Measurements from ENCODE around the gene PDZD8. TPM values are rescaled to one million over a fixed set of nuclear protein-coding genes. Genes with fewer than 3 reads are reported as not detected.

PDZD8 gene
- total RNA-seq, 1 experiment from 2014 or later, result 21.2 TPM

- H3K9me3 ChIP-seq (replicated peaks), result 0 out of 2 replicates have a peak, but pooled peaks cover 2% of the 10 kb centered on the region
- no peak overlapping the region for H3K27ac ChIP-seq
- H3K36me3 ChIP-seq, result no peaks in the 10 kb centered on the region
Measured at GRCh38 chr10:117260084-117260483, 115.2 kb downstream of the PDZD8 start.

GRCh38 chr10:117259279-117259678, 116.0 kb downstream of the PDZD8 start:
- peaks cover 11% of the 10 kb centered on the region for H3K4me1 ChIP-seq (replicated peaks)
- no peaks in the 10 kb centered on the region for H3K36me3 ChIP-seq
- 0 out of 2 replicates have a peak, but pooled peaks cover 2% of the 10 kb centered on the region for H3K9me3 ChIP-seq (replicated peaks)
- H3K27ac ChIP-seq, result no peak overlapping the region
- DNase-seq (ENCODE audit: low read depth in 1 of 2, low spot score in 2 of 2), result no peak
- no peak overlapping the region for H3K4me3 ChIP-seq
- no peaks in the 10 kb centered on the region; the same call in 1 of the 2 replicates for H3K27me3 ChIP-seq (replicated peaks)

More at GRCh38 chr10:117260084-117260483, 115.2 kb downstream of the PDZD8 start:
- no peak for DNase-seq (ENCODE audit: low read depth in 1 of 2, low spot score in 2 of 2)
- no peaks in the 10 kb centered on the region; the same call in 1 of the 2 replicates for H3K27me3 ChIP-seq (replicated peaks)
- no peak overlapping the region for H3K4me3 ChIP-seq
- H3K4me1 ChIP-seq (replicated peaks), result peaks cover 11% of the 10 kb centered on the region

- Histone ChIP-seq H3K27ac (no peak overlapping the region), H3K9me3 (replicated peaks) (0 out of 2 replicates have a peak, but pooled peaks cover 2% of the 10 kb centered on the region), H3K36me3 (no peaks in the 10 kb centered on the region), H3K27me3 (replicated peaks) (no peaks in the 10 kb centered on the region; the same call in 1 of the 2 replicates), H3K4me3 (no peak overlapping the region), H3K4me1 (replicated peaks) (peaks cover 11% of the 10 kb centered on the region)
- no peak for DNase-seq (ENCODE audit: low read depth in 1 of 2, low spot score in 2 of 2)
Measured at GRCh38 chr10:117257721-117258120, 117.5 kb downstream of the PDZD8 start.

GRCh38 chr10:117256910-117257309, 118.3 kb downstream of the PDZD8 start:
- H3K27me3 ChIP-seq (replicated peaks), result no peaks in the 10 kb centered on the region; the same call in 1 of the 2 replicates
- DNase-seq (ENCODE audit: low read depth in 1 of 2, low spot score in 2 of 2), result no peak
- H3K36me3 ChIP-seq, result no peaks in the 10 kb centered on the region
- H3K9me3 ChIP-seq (replicated peaks), result 0 out of 2 replicates have a peak, but pooled peaks cover 2% of the 10 kb centered on the region
- H3K27ac ChIP-seq, result no peak overlapping the region
- H3K4me1 ChIP-seq (replicated peaks), result peaks cover 11% of the 10 kb centered on the region
- H3K4me3 ChIP-seq, result no peak overlapping the region

- no peak overlapping the region for H3K27ac ChIP-seq
- H3K9me3 ChIP-seq (replicated peaks), result 0 out of 2 replicates have a peak, but pooled peaks cover 2% of the 10 kb centered on the region
- no peak overlapping the region for H3K4me3 ChIP-seq
- no peak for DNase-seq (ENCODE audit: low read depth in 1 of 2, low spot score in 2 of 2)
- peaks cover 11% of the 10 kb centered on the region for H3K4me1 ChIP-seq (replicated peaks)
- H3K36me3 ChIP-seq, result no peaks in the 10 kb centered on the region
- H3K27me3 ChIP-seq (replicated peaks), result no peaks in the 10 kb centered on the region; the same call in 1 of the 2 replicates
Measured at GRCh38 chr10:117255835-117256460, 119.3 kb downstream of the PDZD8 start.

- Histone ChIP-seq H3K9me3 (replicated peaks) (0 out of 2 replicates have a peak, but pooled peaks cover 2% of the 10 kb centered on the region), H3K27ac (no peak overlapping the region), H3K27me3 (replicated peaks) (no peaks in the 10 kb centered on the region; the same call in 1 of the 2 replicates), H3K4me1 (replicated peaks) (peaks cover 11% of the 10 kb centered on the region), H3K36me3 (no peaks in the 10 kb centered on the region), H3K4me3 (no peak overlapping the region)
- DNase-seq (ENCODE audit: low read depth in 1 of 2, low spot score in 2 of 2), result no peak
Measured at GRCh38 chr10:117254774-117255735, 120.2 kb downstream of the PDZD8 start.

- no peak overlapping the region for H3K27ac ChIP-seq
- no peak overlapping the region for H3K4me3 ChIP-seq
- DNase-seq (ENCODE audit: low read depth in 1 of 2, low spot score in 2 of 2), result no peak
- H3K4me1 ChIP-seq (replicated peaks), result peaks cover 11% of the 10 kb centered on the region
- no peaks in the 10 kb centered on the region; the same call in none of the 2 replicates for H3K27me3 ChIP-seq (replicated peaks)
- H3K36me3 ChIP-seq, result no peaks in the 10 kb centered on the region
- 0 out of 2 replicates have a peak, but pooled peaks cover 2% of the 10 kb centered on the region for H3K9me3 ChIP-seq (replicated peaks)
Measured at GRCh38 chr10:117254338-117254737, 120.9 kb downstream of the PDZD8 start.

GRCh38 chr10:117253908-117254307, 121.3 kb downstream of the PDZD8 start:
- DNase-seq (ENCODE audit: low read depth in 1 of 2, low spot score in 2 of 2), result no peak
- Histone ChIP-seq H3K4me3 (no peak overlapping the region), H3K36me3 (no peaks in the 10 kb centered on the region), H3K27me3 (replicated peaks) (no peaks in the 10 kb centered on the region; the same call in none of the 2 replicates), H3K4me1 (replicated peaks) (peaks cover 11% of the 10 kb centered on the region), H3K9me3 (replicated peaks) (0 out of 2 replicates have a peak, but pooled peaks cover 2% of the 10 kb centered on the region), H3K27ac (no peak overlapping the region)

- Histone ChIP-seq H3K4me3 (no peak overlapping the region), H3K27me3 (replicated peaks) (peaks cover 3% of the 10 kb centered on the region; the same call in 1 of the 2 replicates), H3K9me3 (replicated peaks) (no peaks in the 10 kb centered on the region), H3K27ac (no peak overlapping the region), H3K4me1 (replicated peaks) (no peaks in the 10 kb centered on the region), H3K36me3 (no peaks in the 10 kb centered on the region)
- no peak for DNase-seq (ENCODE audit: low read depth in 1 of 2, low spot score in 2 of 2)
Measured at GRCh38 chr10:117250411-117250810, 124.8 kb downstream of the PDZD8 start.

- H3K27me3 ChIP-seq (replicated peaks), result peaks cover 3% of the 10 kb centered on the region; the same call in 1 of the 2 replicates
- H3K27ac ChIP-seq, result no peak overlapping the region
- H3K4me3 ChIP-seq, result no peak overlapping the region
- no peaks in the 10 kb centered on the region for H3K36me3 ChIP-seq
- DNase-seq (ENCODE audit: low read depth in 1 of 2, low spot score in 2 of 2), result no peak
- H3K4me1 ChIP-seq (replicated peaks), result no peaks in the 10 kb centered on the region
- no peaks in the 10 kb centered on the region for H3K9me3 ChIP-seq (replicated peaks)
Measured at GRCh38 chr10:117249493-117250093, 125.6 kb downstream of the PDZD8 start.

- H3K27me3 ChIP-seq (replicated peaks), result peaks cover 3% of the 10 kb centered on the region; the same call in 1 of the 2 replicates
- no peaks in the 10 kb centered on the region for H3K4me1 ChIP-seq (replicated peaks)
- DNase-seq (ENCODE audit: low read depth in 1 of 2, low spot score in 2 of 2), result no peak
- H3K4me3 ChIP-seq, result no peak overlapping the region
- no peaks in the 10 kb centered on the region for H3K9me3 ChIP-seq (replicated peaks)
- H3K27ac ChIP-seq, result no peak overlapping the region
- no peaks in the 10 kb centered on the region for H3K36me3 ChIP-seq
Measured at GRCh38 chr10:117248750-117249465, 126.3 kb downstream of the PDZD8 start.

GRCh38 chr10:117246997-117247671, 128.1 kb downstream of the PDZD8 start:
- Histone ChIP-seq H3K27ac (no peak overlapping the region), H3K36me3 (no peaks in the 10 kb centered on the region), H3K9me3 (replicated peaks) (no peaks in the 10 kb centered on the region), H3K4me1 (replicated peaks) (no peaks in the 10 kb centered on the region), H3K4me3 (no peak overlapping the region), H3K27me3 (replicated peaks) (peaks cover 13% of the 10 kb centered on the region)
- no peak for DNase-seq (ENCODE audit: low read depth in 1 of 2, low spot score in 2 of 2)

Data from SJSA1 (cell line).